ENCODE results near the gene TAF7.

DNA sequence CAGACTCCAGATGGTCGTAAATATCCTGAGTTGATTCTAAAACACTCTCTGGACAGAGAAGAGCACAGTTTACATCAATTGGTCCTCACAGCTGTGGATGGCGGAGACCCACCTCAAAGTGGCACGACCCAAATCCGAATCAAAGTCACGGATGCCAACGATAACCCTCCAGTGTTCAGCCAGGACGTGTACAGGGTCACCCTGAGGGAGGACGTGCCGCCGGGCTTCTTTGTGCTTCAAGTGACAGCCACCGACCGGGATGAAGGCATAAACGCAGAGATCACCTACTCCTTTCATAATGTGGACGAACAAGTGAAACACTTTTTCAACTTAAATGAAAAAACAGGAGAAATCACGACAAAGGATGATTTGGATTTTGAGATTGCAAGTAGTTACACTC is 40.1 kb upstream of the TAF7 start:
- TF ChIP-seq CTCF (IDR thresholded peaks at IDR 0.05), result no peak
- TF ChIP-seq RAD21 (IDR thresholded peaks at IDR 0.05; ENCODE audit: low read length), result no peak
- no peak for TF ChIP-seq TEAD4 (IDR thresholded peaks at IDR 0.05; ENCODE audit: borderline replicate concordance, insufficient read depth)
- TF ChIP-seq SIN3A (IDR thresholded peaks at IDR 0.05; ENCODE audit: borderline replicate concordance, low read depth, low read length), result no peak
- TF ChIP-seq EZH2phosphoT487 (IDR thresholded peaks at IDR 0.05; ENCODE audit: borderline replicate concordance, low read depth), result no peak
- TF ChIP-seq EP300 (IDR thresholded peaks at IDR 0.05; ENCODE audit: borderline replicate concordance in 1 of 2, low read depth in 1 of 2, low read length in 1 of 2), result no peak
- TF ChIP-seq, protein P1, sequence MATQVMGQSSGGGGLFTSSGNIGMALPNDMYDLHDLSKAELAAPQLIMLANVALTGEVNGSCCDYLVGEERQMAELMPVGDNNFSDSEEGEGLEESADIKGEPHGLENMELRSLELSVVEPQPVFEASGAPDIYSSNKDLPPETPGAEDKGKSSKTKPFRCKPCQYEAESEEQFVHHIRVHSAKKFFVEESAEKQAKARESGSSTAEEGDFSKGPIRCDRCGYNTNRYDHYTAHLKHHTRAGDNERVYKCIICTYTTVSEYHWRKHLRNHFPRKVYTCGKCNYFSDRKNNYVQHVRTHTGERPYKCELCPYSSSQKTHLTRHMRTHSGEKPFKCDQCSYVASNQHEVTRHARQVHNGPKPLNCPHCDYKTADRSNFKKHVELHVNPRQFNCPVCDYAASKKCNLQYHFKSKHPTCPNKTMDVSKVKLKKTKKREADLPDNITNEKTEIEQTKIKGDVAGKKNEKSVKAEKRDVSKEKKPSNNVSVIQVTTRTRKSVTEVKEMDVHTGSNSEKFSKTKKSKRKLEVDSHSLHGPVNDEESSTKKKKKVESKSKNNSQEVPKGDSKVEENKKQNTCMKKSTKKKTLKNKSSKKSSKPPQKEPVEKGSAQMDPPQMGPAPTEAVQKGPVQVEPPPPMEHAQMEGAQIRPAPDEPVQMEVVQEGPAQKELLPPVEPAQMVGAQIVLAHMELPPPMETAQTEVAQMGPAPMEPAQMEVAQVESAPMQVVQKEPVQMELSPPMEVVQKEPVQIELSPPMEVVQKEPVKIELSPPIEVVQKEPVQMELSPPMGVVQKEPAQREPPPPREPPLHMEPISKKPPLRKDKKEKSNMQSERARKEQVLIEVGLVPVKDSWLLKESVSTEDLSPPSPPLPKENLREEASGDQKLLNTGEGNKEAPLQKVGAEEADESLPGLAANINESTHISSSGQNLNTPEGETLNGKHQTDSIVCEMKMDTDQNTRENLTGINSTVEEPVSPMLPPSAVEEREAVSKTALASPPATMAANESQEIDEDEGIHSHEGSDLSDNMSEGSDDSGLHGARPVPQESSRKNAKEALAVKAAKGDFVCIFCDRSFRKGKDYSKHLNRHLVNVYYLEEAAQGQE (IDR thresholded peaks at IDR 0.05; ENCODE audit: low read depth, low read length), result no peak
- no peak for TF ChIP-seq IRF3 (IDR thresholded peaks at IDR 0.05; ENCODE audit: low read depth, low read length)
- TF ChIP-seq GABPA (IDR thresholded peaks at IDR 0.05; ENCODE audit: low read depth), result no peak
- TF ChIP-seq, protein P2, sequence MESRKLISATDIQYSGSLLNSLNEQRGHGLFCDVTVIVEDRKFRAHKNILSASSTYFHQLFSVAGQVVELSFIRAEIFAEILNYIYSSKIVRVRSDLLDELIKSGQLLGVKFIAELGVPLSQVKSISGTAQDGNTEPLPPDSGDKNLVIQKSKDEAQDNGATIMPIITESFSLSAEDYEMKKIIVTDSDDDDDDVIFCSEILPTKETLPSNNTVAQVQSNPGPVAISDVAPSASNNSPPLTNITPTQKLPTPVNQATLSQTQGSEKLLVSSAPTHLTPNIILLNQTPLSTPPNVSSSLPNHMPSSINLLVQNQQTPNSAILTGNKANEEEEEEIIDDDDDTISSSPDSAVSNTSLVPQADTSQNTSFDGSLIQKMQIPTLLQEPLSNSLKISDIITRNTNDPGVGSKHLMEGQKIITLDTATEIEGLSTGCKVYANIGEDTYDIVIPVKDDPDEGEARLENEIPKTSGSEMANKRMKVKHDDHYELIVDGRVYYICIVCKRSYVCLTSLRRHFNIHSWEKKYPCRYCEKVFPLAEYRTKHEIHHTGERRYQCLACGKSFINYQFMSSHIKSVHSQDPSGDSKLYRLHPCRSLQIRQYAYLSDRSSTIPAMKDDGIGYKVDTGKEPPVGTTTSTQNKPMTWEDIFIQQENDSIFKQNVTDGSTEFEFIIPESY (IDR thresholded peaks at IDR 0.05; ENCODE audit: borderline replicate concordance, low read depth), result no peak

Measured in SK-N-SH (cell line).